HepG2 (cell line): ENCODE data around the gene CNP. TPM values are rescaled to one million over a fixed set of nuclear protein-coding genes. Genes with fewer than 3 reads are reported as not detected.

Experiments used
- BATF2 ChIP-seq: sonication (generic); formaldehyde crosslinking; IDR thresholded peaks from 2 replicates; pipeline ENCODE4 v1.8.0; 2022; ENCODE audit warnings: mild to moderate bottlenecking, missing genetic modification reagents, moderate library complexity
- CEBPG ChIP-seq: IDR thresholded peaks from 2 replicates; pipeline ENCODE4 v1.6.1; 2016
- FOXK2 ChIP-seq: fragments of 450-650 bp; IDR thresholded peaks from 2 replicates; pipeline ENCODE4 v1.6.1; 2016
- JARID2 ChIP-seq: sonication (generic); formaldehyde crosslinking; IDR thresholded peaks from 2 replicates; pipeline ENCODE4 v1.8.1; 2023; ENCODE audit warnings: missing genetic modification reagents, inconsistent platforms; ENCODE audit not compliant: insufficient replicate concordance
- KAT8 ChIP-seq: IDR thresholded peaks from 2 replicates; pipeline ENCODE4 v1.6.1; 2016; ENCODE audit warnings: missing genetic modification reagents, missing compliant biosample characterization
- KDM5B ChIP-seq: sonication (generic); formaldehyde crosslinking; IDR thresholded peaks from 2 replicates; pipeline ENCODE4 v1.4.0; 2020; ENCODE audit warnings: missing genetic modification reagents, mild to moderate bottlenecking, borderline replicate concordance
- MAFK ChIP-seq, 2 experiments: IDR thresholded peaks in 1 of 2; conservative IDR thresholded peaks in 1 of 2; 2 replicates each; pipeline ENCODE4 v1.6.1; 2011; ENCODE audit warnings: improper control_type of control experiment in 2 of 2, low read length in 2 of 2
- MYNN ChIP-seq: sonication (generic); formaldehyde crosslinking; IDR thresholded peaks from 2 replicates; pipeline ENCODE4 v1.4.0; 2020; ENCODE audit warnings: mild to moderate bottlenecking, low read depth, missing genetic modification reagents
- NFATC3 ChIP-seq: sonication (generic); formaldehyde crosslinking; IDR thresholded peaks from 2 replicates; pipeline ENCODE4 v1.5.1; 2020; ENCODE audit warnings: mild to moderate bottlenecking, missing genetic modification reagents
- POGZ ChIP-seq: sonication (generic); formaldehyde crosslinking; IDR thresholded peaks from 2 replicates; pipeline ENCODE4 v1.4.0; 2020; ENCODE audit warnings: mild to moderate bottlenecking, missing genetic modification reagents
- POLR2AphosphoS5 ChIP-seq: IDR thresholded peaks from 2 replicates; pipeline ENCODE4 v1.6.1; 2012; ENCODE audit warnings: low read depth, low read length
- RBM22 ChIP-seq: fragments of 200-400 bp; formaldehyde crosslinking; optimal IDR thresholded peaks from 2 replicates; pipeline ENCODE3; 2017; ENCODE audit warnings: mild to moderate bottlenecking, low read length, moderate library complexity
- REXO4 ChIP-seq: sonication (generic); formaldehyde crosslinking; IDR thresholded peaks from 2 replicates; pipeline ENCODE4 v1.8.0; 2022; ENCODE audit warnings: missing genetic modification reagents, mild to moderate bottlenecking, borderline replicate concordance
- SNAPC2 ChIP-seq: sonication (generic); formaldehyde crosslinking; IDR thresholded peaks from 2 replicates; pipeline ENCODE4 v1.8.1; 2022; ENCODE audit warnings: mild to moderate bottlenecking, missing genetic modification reagents
- SRY ChIP-seq: sonication (generic); formaldehyde crosslinking; IDR thresholded peaks from 2 replicates; pipeline ENCODE4 v1.8.0; 2022; ENCODE audit warnings: mild to moderate bottlenecking, missing genetic modification reagents
- TEAD2 ChIP-seq: sonication (generic); formaldehyde crosslinking; IDR thresholded peaks from 2 replicates; pipeline ENCODE4 v1.9.0; 2021; ENCODE audit warnings: missing genetic modification reagents
- ZBTB4 ChIP-seq: sonication (generic); formaldehyde crosslinking; IDR thresholded peaks from 2 replicates; pipeline ENCODE4 v1.4.0; 2020; ENCODE audit warnings: missing genetic modification reagents, mild to moderate bottlenecking, borderline replicate concordance
- ZNF253 ChIP-seq: sonication (generic); formaldehyde crosslinking; IDR thresholded peaks from 2 replicates; pipeline ENCODE4 v1.8.0; 2022; ENCODE audit warnings: mild to moderate bottlenecking, missing genetic modification reagents, borderline replicate concordance
- ZNF616 ChIP-seq: sonication (generic); formaldehyde crosslinking; IDR thresholded peaks from 2 replicates; pipeline ENCODE4 v1.5.0; 2020; ENCODE audit warnings: low read depth, mild to moderate bottlenecking, missing genetic modification reagents
- ZSCAN12 ChIP-seq: sonication (generic); formaldehyde crosslinking; IDR thresholded peaks from 2 replicates; pipeline ENCODE4 v1.9.0; 2021; ENCODE audit warnings: mild to moderate bottlenecking, missing genetic modification reagents
- polyA plus RNA-seq, 8 experiments: library from polyadenylated mRNA; depleted of rRNA in 3 of 8; stranded (reverse) in 7 of 8; unstranded in 1 of 8; fragments of >200 nt; fragmentation: Illumina TruSeq in 4 of 8; extraction: Trizol in 4 of 8; gene quantifications; 2 replicates each; pipeline versions ENCODE4 v1.2.1 to v1.2.3, GENCODE V29; 2011 to 2016; ENCODE audit warnings: low read depth in 4 of 8, missing spikeins in 1 of 8, mixed read lengths in 1 of 8; ENCODE audit not compliant: insufficient read depth in 1 of 8
- total RNA-seq, 5 experiments: library from RNA; depleted of rRNA; stranded (reverse); fragments of >200 nt; fragmentation: Illumina TruSeq; extraction: Trizol; gene quantifications; 2 replicates each; pipeline ENCODE4 v1.2.3, GENCODE V29; 2016; ENCODE audit warnings: low read depth in 1 of 5
- TF ChIP-seq, protein P1 (sequence below): sonication (generic); formaldehyde crosslinking; IDR thresholded peaks from 2 replicates; pipeline ENCODE4 v1.4.0; 2020; ENCODE audit warnings: missing genetic modification reagents, borderline replicate concordance
- TF ChIP-seq, protein P2 (sequence below), 2 experiments: sonication (generic) in 1 of 2; formaldehyde crosslinking in 1 of 2; IDR thresholded peaks; 2 replicates each; pipeline versions ENCODE4 v1.4.0 to v1.6.1; 2018 to 2020; ENCODE audit warnings: missing genetic modification reagents in 2 of 2, borderline replicate concordance in 1 of 2, low read depth in 1 of 2, mild to moderate bottlenecking in 1 of 2, missing biosample characterization in 1 of 2

The CNP gene
- total and polyA plus RNA-seq, 2 of the 13 experiments (the other 11 are each of a cell fraction or from before 2014, with no cell fraction given): 97.2 to 161 TPM

DNA sequence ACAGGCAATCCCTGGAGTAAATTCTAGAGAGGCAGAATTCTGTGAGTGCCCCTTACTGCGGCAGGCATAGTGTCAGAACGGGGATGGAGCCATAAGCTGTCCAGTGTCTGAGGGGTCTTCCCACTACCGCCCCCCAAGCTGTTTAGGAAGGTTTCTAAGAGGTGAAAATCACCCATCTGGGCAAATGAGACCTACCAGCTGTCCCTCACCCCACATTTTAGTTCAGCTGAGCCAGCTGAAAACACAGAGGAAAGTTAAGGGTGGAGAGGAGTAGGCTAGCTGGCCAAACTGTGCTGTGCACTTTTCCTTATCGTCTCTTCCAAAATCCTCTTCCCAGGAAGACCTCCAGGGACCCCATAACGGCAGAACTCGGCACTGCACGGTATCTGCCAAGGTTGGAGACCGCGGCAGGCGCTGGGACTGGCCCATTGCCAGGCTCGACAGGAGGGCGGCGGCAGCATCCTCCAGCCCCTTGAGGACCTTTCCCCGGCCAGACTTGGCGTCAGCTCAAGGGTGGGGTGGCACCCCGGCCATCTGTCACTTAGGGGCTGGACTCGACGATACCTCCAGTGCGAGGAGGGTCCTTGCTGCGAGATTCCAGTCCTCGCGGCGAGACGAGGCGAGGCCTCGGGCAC is 48.8 kb upstream of the CNP start (continued):
- TF ChIP-seq ZBTB4 (CRISPR knock-in tag) (no peak), BATF2 (no peak), SNAPC2 (CRISPR knock-in tag) (no peak), NFATC3 (no peak), SRY (CRISPR knock-in tag) (no peak), KDM5B (CRISPR knock-in tag) (no peak), POGZ (CRISPR knock-in tag) (no peak), REXO4 (CRISPR knock-in tag) (no peak), FOXK2 (no peak), JARID2 (CRISPR knock-in tag) (no peak), KAT8 (no peak), MAFK (conservative IDR thresholded peaks at IDR 0.05 in 1 of 2, IDR thresholded peaks at IDR 0.05 in 1 of 2; ENCODE audit: low read length in 2 of 2) (0 out of 4 replicates have a peak, but pooled peaks of 1 of the 2 experiments have one; percentile 3), TEAD2 (no peak), ZNF253 (CRISPR knock-in tag) (no peak; the same call in 1 of the 2 replicates), ZSCAN12 (no peak), RBM22 (no peak), MYNN (CRISPR knock-in tag) (no peak), ZNF616 (CRISPR knock-in tag) (no peak), POLR2AphosphoS5 (no peak), CEBPG (CRISPR knock-in tag) (no peak)
- TF ChIP-seq, protein P1, sequence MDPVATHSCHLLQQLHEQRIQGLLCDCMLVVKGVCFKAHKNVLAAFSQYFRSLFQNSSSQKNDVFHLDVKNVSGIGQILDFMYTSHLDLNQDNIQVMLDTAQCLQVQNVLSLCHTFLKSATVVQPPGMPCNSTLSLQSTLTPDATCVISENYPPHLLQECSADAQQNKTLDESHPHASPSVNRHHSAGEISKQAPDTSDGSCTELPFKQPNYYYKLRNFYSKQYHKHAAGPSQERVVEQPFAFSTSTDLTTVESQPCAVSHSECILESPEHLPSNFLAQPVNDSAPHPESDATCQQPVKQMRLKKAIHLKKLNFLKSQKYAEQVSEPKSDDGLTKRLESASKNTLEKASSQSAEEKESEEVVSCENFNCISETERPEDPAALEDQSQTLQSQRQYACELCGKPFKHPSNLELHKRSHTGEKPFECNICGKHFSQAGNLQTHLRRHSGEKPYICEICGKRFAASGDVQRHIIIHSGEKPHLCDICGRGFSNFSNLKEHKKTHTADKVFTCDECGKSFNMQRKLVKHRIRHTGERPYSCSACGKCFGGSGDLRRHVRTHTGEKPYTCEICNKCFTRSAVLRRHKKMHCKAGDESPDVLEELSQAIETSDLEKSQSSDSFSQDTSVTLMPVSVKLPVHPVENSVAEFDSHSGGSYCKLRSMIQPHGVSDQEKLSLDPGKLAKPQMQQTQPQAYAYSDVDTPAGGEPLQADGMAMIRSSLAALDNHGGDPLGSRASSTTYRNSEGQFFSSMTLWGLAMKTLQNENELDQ (CRISPR knock-in tag): no peak
- TF ChIP-seq, protein P2, sequence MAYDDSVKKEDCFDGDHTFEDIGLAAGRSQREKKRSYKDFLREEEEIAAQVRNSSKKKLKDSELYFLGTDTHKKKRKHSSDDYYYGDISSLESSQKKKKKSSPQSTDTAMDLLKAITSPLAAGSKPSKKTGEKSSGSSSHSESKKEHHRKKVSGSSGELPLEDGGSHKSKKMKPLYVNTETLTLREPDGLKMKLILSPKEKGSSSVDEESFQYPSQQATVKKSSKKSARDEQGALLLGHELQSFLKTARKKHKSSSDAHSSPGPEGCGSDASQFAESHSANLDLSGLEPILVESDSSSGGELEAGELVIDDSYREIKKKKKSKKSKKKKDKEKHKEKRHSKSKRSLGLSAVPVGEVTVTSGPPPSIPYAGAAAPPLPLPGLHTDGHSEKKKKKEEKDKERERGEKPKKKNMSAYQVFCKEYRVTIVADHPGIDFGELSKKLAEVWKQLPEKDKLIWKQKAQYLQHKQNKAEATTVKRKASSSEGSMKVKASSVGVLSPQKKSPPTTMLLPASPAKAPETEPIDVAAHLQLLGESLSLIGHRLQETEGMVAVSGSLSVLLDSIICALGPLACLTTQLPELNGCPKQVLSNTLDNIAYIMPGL (CRISPR knock-in tag; IDR thresholded peaks at IDR 0.05; ENCODE audit: borderline replicate concordance in 1 of 2, low read depth in 1 of 2): peak in 1 of 2 experiments; percentile 44; a peak in 3 of 4 replicates
